SK-N-SH (cell line): ENCODE data around the gene ANK2. TPM values are rescaled to one million over a fixed set of nuclear protein-coding genes. Genes with fewer than 3 reads are reported as not detected.

Experiments used
- CTCF ChIA-PET: fragments of 300-600, 350-600 bp; formaldehyde crosslinking; extraction: SDS; loops from one replicate; lab custom pipeline; 2021; lab: Yijun Ruan, JAX
- POLR2A ChIA-PET: fragments of 350-600 bp; sonication (Branson Sonifier 250); formaldehyde crosslinking; extraction: SDS; loops from one replicate; lab custom pipeline; 2020; ENCODE audit warnings: antibody characterized with exemption, inconsistent platforms; lab: Yijun Ruan, JAX
- DNase-seq: peaks from one replicate; pipeline ENCODE4 v3.0.0; 2012
- H2AFZ ChIP-seq: fragments of 200-600 bp; sonication (generic); 2 replicates; pipeline ENCODE4 v1.8.1; 2016; ENCODE audit warnings: antibody characterized with exemption, mild to moderate bottlenecking, low read depth
- H3F3A ChIP-seq: fragments of 200-600 bp; sonication (generic); replicated peaks from 2 replicates; pipeline ENCODE3; 2016; ENCODE audit warnings: antibody characterized with exemption, mild to moderate bottlenecking; ENCODE audit not compliant: insufficient read depth
- H3K27ac ChIP-seq, 2 experiments: fragments of 200-500 bp in 1 of 2; fragments of 200-600 bp in 1 of 2; sonication (Bioruptor generic) in 1 of 2; sonication (generic), shearing (Covaris generic) in 1 of 2; 2 replicates each; pipeline versions ENCODE4 v1.5.1 to v1.6.1; 2014 to 2016; ENCODE audit warnings: low read depth in 2 of 2, inconsistent platforms in 1 of 2, low read length in 1 of 2, mild to moderate bottlenecking in 1 of 2, mixed read lengths in 1 of 2
- H3K27me3 ChIP-seq: fragments of 200-600 bp; sonication (generic), shearing (Covaris generic); 2 replicates; pipeline ENCODE4 v1.6.1; 2016; ENCODE audit warnings: mixed run types; ENCODE audit not compliant: insufficient read depth
- H3K36me3 ChIP-seq, 2 experiments: fragments of 200-500 bp in 1 of 2; fragments of 200-600 bp in 1 of 2; sonication (Bioruptor generic) in 1 of 2; sonication (generic) in 1 of 2; replicated peaks in 1 of 2; 2 replicates each; pipeline versions ENCODE3 to v1.5.1; 2014 to 2016; ENCODE audit warnings: low read length in 1 of 2, mild to moderate bottlenecking in 1 of 2; ENCODE audit not compliant: insufficient read depth in 2 of 2, control insufficient read depth in 1 of 2
- H3K4me1 ChIP-seq, 2 experiments: fragments of 200-500 bp in 1 of 2; fragments of 200-600 bp in 1 of 2; sonication (Bioruptor generic) in 1 of 2; sonication (generic), shearing (Covaris generic) in 1 of 2; 2 replicates each; pipeline versions ENCODE4 v1.5.1 to v1.6.1; 2014 to 2016; ENCODE audit warnings: low read depth in 1 of 2, low read length in 1 of 2, mixed run types in 1 of 2; ENCODE audit not compliant: insufficient read depth in 2 of 2, control insufficient read depth in 1 of 2
- H3K4me2 ChIP-seq: fragments of 200-600 bp; sonication (generic), shearing (Covaris generic); 2 replicates; pipeline ENCODE4 v1.6.1; 2017; ENCODE audit warnings: mixed run types
- H3K4me3 ChIP-seq, 2 experiments: fragments of 200-500 bp in 1 of 2; fragments of 200-600 bp in 1 of 2; sonication (Bioruptor generic) in 1 of 2; sonication (generic), shearing (Covaris generic) in 1 of 2; 2 replicates each; pipeline versions ENCODE4 v1.5.1 to v1.8.1; 2014 to 2016; ENCODE audit warnings: low read depth in 2 of 2, inconsistent platforms in 1 of 2, low read length in 1 of 2, mild to moderate bottlenecking in 1 of 2, mixed read lengths in 1 of 2, moderate library complexity in 1 of 2
- H3K79me2 ChIP-seq: fragments of 200-600 bp; sonication (generic); 2 replicates; pipeline ENCODE4 v1.8.1; 2017; ENCODE audit warnings: mild to moderate bottlenecking; ENCODE audit not compliant: insufficient read depth
- H3K9ac ChIP-seq: fragments of 200-600 bp; sonication (generic); 2 replicates; pipeline ENCODE4 v1.6.1; 2017; ENCODE audit warnings: mixed run types
- H3K9me2 ChIP-seq: fragments of 200-600 bp; sonication (generic); 2 replicates; pipeline ENCODE4 v1.6.1; 2017; ENCODE audit warnings: mixed run types
- H3K9me3 ChIP-seq: fragments of 200-600 bp; sonication (generic); 2 replicates; pipeline ENCODE4 v1.6.1; 2017; ENCODE audit warnings: mixed run types, mild to moderate bottlenecking, moderate library complexity
- H4K20me1 ChIP-seq: fragments of 200-600 bp; sonication (generic); 2 replicates; pipeline ENCODE4 v1.6.1; 2017; ENCODE audit warnings: mild to moderate bottlenecking, mixed run types; ENCODE audit not compliant: insufficient read depth
- ELF1 ChIP-seq: IDR thresholded peaks from 2 replicates; pipeline ENCODE4 v1.4.0; 2012
- FOSL2 ChIP-seq: IDR thresholded peaks from 2 replicates; pipeline ENCODE4 v1.4.0; 2012; ENCODE audit warnings: low read depth, mild to moderate bottlenecking, moderate library complexity, borderline replicate concordance
- FOXJ3 ChIP-seq: sonication (generic); formaldehyde crosslinking; IDR thresholded peaks from 2 replicates; pipeline ENCODE4 v1.5.1; 2020; ENCODE audit warnings: mild to moderate bottlenecking, missing genetic modification reagents
- FOXM1 ChIP-seq: IDR thresholded peaks from 2 replicates; pipeline ENCODE4 v1.4.0; 2012; ENCODE audit warnings: low read depth, mild to moderate bottlenecking
- GABPA ChIP-seq: IDR thresholded peaks from 2 replicates; pipeline ENCODE4 v1.4.0; 2012; ENCODE audit warnings: low read depth, mild to moderate bottlenecking
- MEF2A ChIP-seq: IDR thresholded peaks from 2 replicates; pipeline ENCODE4 v1.4.0; 2012; ENCODE audit warnings: low read depth, borderline replicate concordance
- NRF1 ChIP-seq: IDR thresholded peaks from 2 replicates; pipeline ENCODE4 v1.6.1; 2012; ENCODE audit warnings: low read depth, mild to moderate bottlenecking, low read length
- RAD21 ChIP-seq: IDR thresholded peaks from 2 replicates; pipeline ENCODE4 v1.6.1; 2012; ENCODE audit warnings: mild to moderate bottlenecking, low read length
- RCOR1 ChIP-seq: fragments of 150-350 bp; IDR thresholded peaks from 2 replicates; pipeline ENCODE4 v1.6.1; 2017; ENCODE audit warnings: antibody characterized with exemption, low read length
- RXRA ChIP-seq: IDR thresholded peaks from 2 replicates; pipeline ENCODE4 v1.4.0; 2012; ENCODE audit warnings: low read depth, mild to moderate bottlenecking, borderline replicate concordance
- SMC3 ChIP-seq: IDR thresholded peaks from 2 replicates; pipeline ENCODE4 v1.6.1; 2012; ENCODE audit warnings: low read depth, low read length, improper control_type of control experiment
- WGBS: methylation state at CpG from one replicate; pipeline ENCODE4 v1.1.6; 2017; ENCODE audit warnings: low lambda C conversion rate; 5-methylcytosine and 5-hydroxymethylcytosine counted together
- polyA plus RNA-seq, 3 experiments: library from polyadenylated mRNA; depleted of rRNA; stranded (reverse); fragments of >200 nt; gene quantifications; 2 replicates each; pipeline ENCODE4 v1.2.3, GENCODE V29; 2012
- TF ChIP-seq, protein P1 (sequence below): IDR thresholded peaks from 2 replicates; pipeline ENCODE4; 2012
- TF ChIP-seq, protein P2 (sequence below): IDR thresholded peaks from 2 replicates; pipeline ENCODE4 v1.4.0; 2012; ENCODE audit warnings: low read depth, borderline replicate concordance
- TF ChIP-seq, protein P3 (sequence below): fragments of 150-350 bp; IDR thresholded peaks from 2 replicates; pipeline ENCODE4 v1.6.1; 2016; ENCODE audit warnings: mild to moderate bottlenecking, low read depth, low read length
- TF ChIP-seq, protein P4 (sequence below): IDR thresholded peaks from 2 replicates; pipeline ENCODE4 v1.4.0; 2012; ENCODE audit warnings: low read depth
- TF ChIP-seq, protein P5 (sequence below): fragments of 150-350 bp; IDR thresholded peaks from 2 replicates; pipeline ENCODE4 v1.6.1; 2017; ENCODE audit warnings: antibody characterized with exemption, low read length, low read depth, borderline replicate concordance

The ANK2 gene
- polyA plus RNA-seq, 1 of the 3 experiments (the other 2 are of a cell fraction) = 0.69 TPM

DNA sequence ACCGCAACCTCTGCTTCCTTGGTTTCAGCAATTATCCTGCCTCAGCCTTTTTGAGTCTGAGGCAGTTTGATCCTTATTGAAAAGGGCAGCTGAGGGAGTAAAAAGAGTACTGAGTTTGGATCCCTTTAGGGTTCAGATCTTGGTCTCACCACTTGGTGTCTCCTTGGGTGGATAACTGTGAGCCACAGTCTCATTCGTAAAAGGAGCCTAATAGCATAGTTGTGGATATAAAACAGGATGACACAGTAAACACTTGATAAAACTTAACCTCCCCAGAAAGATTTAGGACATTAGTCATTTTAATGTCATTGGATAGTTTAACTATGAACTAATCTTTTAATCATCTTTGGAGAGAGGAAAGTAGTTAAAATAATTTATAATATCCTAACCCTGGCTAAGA lies 173.0 kb downstream of the ANK2 start:
- Histone ChIP-seq H3F3A (peaks cover 3% of the 10 kb centered on the region), H3K9me3 (no peaks in the 10 kb centered on the region), H3K36me3 (no peaks in the 10 kb centered on the region), H3K27ac (no peak overlapping the region; a peak in 1 of 4 replicates), H3K9ac (no peak overlapping the region), H3K79me2 (no peaks in the 10 kb centered on the region), H3K4me2 (no peak overlapping the region), H3K9me2 (no peaks in the 10 kb centered on the region)
- CTCF ChIA-PET = no interaction called here
- DNase-seq = no peak
- no peak for TF ChIP-seq MEF2A
- TF ChIP-seq, protein P1, sequence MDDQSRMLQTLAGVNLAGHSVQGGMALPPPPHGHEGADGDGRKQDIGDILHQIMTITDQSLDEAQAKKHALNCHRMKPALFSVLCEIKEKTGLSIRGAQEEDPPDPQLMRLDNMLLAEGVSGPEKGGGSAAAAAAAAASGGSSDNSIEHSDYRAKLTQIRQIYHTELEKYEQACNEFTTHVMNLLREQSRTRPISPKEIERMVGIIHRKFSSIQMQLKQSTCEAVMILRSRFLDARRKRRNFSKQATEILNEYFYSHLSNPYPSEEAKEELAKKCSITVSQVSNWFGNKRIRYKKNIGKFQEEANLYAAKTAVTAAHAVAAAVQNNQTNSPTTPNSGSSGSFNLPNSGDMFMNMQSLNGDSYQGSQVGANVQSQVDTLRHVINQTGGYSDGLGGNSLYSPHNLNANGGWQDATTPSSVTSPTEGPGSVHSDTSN = no peak
- TF ChIP-seq, all 33 proteins: peak for 0
- POLR2A ChIA-PET = no interaction called here
- Histone ChIP-seq H4K20me1 (no peaks in the 10 kb centered on the region), H3K4me1 (no peaks in the 10 kb centered on the region; a peak in 2 of 4 replicates), H3K4me3 (no peak overlapping the region), H2AFZ (no peak overlapping the region), H3K27me3 (no peaks in the 10 kb centered on the region)
- 78% methylated on average over 2 of the region's 2 CpGs for WGBS

DNA sequence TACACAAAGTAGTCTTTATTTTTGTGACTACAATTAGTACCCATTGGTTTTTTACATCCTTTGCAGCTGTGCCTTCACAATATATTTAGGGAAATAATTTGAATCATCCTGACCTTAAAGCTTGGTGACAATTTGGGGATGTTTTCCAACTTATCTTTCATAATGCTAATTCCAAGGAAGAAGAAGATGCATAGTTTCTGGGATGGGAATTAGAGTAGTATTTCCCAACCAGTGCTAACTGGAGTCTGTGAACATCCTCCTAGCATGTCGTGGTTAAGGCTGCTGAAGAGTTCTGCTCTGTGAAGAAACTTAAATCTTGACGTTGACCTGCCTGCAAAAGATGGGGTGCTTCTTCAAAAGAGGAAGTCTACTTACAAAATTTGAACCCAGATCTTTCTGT lies 173.5 kb downstream of the ANK2 start:
- no peaks in the 10 kb centered on the region for H3K9me3 ChIP-seq
- no peaks in the 10 kb centered on the region for H3K9me2 ChIP-seq
- CTCF ChIA-PET = interaction anchor here (1.0 kb wide), 1 partner anchor 15 kb away, joined by 3 read pairs; no protein-coding TSS in a partner anchor
- POLR2A ChIA-PET = no interaction called here
- H3K9ac ChIP-seq = no peak overlapping the region
- WGBS = 56% methylated on average over 2 of the region's 2 CpGs
- no peaks in the 10 kb centered on the region for H3K79me2 ChIP-seq
- no peaks in the 10 kb centered on the region for H3K36me3 ChIP-seq
- TF ChIP-seq FOXM1 (no peak), NRF1 (no peak), ELF1 (no peak), SMC3 (no peak), RAD21 (no peak), GABPA (no peak), FOSL2 (no peak), MEF2A (no peak), RXRA (no peak), FOXJ3 (no peak), RCOR1 (no peak)
- TF ChIP-seq, protein P2, sequence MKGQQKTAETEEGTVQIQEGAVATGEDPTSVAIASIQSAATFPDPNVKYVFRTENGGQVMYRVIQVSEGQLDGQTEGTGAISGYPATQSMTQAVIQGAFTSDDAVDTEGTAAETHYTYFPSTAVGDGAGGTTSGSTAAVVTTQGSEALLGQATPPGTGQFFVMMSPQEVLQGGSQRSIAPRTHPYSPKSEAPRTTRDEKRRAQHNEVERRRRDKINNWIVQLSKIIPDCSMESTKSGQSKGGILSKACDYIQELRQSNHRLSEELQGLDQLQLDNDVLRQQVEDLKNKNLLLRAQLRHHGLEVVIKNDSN = no peak
- TF ChIP-seq, protein P3, sequence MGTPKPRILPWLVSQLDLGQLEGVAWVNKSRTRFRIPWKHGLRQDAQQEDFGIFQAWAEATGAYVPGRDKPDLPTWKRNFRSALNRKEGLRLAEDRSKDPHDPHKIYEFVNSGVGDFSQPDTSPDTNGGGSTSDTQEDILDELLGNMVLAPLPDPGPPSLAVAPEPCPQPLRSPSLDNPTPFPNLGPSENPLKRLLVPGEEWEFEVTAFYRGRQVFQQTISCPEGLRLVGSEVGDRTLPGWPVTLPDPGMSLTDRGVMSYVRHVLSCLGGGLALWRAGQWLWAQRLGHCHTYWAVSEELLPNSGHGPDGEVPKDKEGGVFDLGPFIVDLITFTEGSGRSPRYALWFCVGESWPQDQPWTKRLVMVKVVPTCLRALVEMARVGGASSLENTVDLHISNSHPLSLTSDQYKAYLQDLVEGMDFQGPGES = no peak
- TF ChIP-seq, protein P4, sequence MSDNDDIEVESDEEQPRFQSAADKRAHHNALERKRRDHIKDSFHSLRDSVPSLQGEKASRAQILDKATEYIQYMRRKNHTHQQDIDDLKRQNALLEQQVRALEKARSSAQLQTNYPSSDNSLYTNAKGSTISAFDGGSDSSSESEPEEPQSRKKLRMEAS = no peak
- TF ChIP-seq, protein P5, sequence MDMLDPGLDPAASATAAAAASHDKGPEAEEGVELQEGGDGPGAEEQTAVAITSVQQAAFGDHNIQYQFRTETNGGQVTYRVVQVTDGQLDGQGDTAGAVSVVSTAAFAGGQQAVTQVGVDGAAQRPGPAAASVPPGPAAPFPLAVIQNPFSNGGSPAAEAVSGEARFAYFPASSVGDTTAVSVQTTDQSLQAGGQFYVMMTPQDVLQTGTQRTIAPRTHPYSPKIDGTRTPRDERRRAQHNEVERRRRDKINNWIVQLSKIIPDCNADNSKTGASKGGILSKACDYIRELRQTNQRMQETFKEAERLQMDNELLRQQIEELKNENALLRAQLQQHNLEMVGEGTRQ = no peak
- TF ChIP-seq, protein P1 = no peak
- no peaks in the 10 kb centered on the region; a peak in 2 of 4 replicates for H3K4me1 ChIP-seq
- H4K20me1 ChIP-seq = no peaks in the 10 kb centered on the region
- no peak for DNase-seq
- H3K27ac ChIP-seq = no peak overlapping the region
- H2AFZ ChIP-seq = no peak overlapping the region
- H3F3A ChIP-seq = peaks cover 3% of the 10 kb centered on the region
- no peaks in the 10 kb centered on the region for H3K27me3 ChIP-seq
- H3K4me3 ChIP-seq = no peak overlapping the region
- no peak overlapping the region for H3K4me2 ChIP-seq
